Mesodermal cell (in vitro differentiated cells): ENCODE results near the gene PARS2.

Source experiments
- H3K27ac ChIP-seq: 2 replicates; pipeline ENCODE4 v1.7.0; 2013; ENCODE audit warnings: mild to moderate bottlenecking, low read depth, low read length, moderate library complexity; ENCODE audit not compliant: severe bottlenecking
- H3K36me3 ChIP-seq: 2 replicates; pipeline ENCODE4 v1.7.1; 2013; ENCODE audit warnings: mild to moderate bottlenecking, low read length, moderate library complexity; ENCODE audit not compliant: control insufficient read depth, insufficient read depth
- H3K4me1 ChIP-seq: one replicate; pipeline ENCODE4 v1.7.1; 2013; ENCODE audit warnings: mild to moderate bottlenecking, low read length; ENCODE audit not compliant: insufficient read depth, control insufficient read depth, poor library complexity, severe bottlenecking
- H3K4me3 ChIP-seq: 2 replicates; pipeline ENCODE4 v1.7.0; 2013; ENCODE audit warnings: low read length, control low read depth, mild to moderate bottlenecking; ENCODE audit not compliant: insufficient read depth, poor library complexity, severe bottlenecking; ENCODE audit errors: extremely low read depth
- H3K9me3 ChIP-seq: 2 replicates; pipeline ENCODE4 v1.7.1; 2013; ENCODE audit warnings: mild to moderate bottlenecking, low read length, moderate library complexity; ENCODE audit not compliant: control insufficient read depth
- WGBS, 2 experiments: methylation state at CpG; one replicate each; pipeline ENCODE4 v1.1.5; 2013; ENCODE audit warnings: missing lambda C conversion rate in 2 of 2; ENCODE audit not compliant: insufficient coverage in 2 of 2; 5-methylcytosine and 5-hydroxymethylcytosine counted together

Gene PARS2

GRCh38 chr1:54807756-54808155 is 43.4 kb upstream of the PARS2 start:
- WGBS, 2 experiments = 90 to 100% methylated on average over 3 to 5 of the region's 7 CpGs
- no peak overlapping the region for H3K4me3 ChIP-seq
- no peaks in the 10 kb centered on the region for H3K36me3 ChIP-seq
- no peaks in the 10 kb centered on the region for H3K9me3 ChIP-seq
- H3K27ac ChIP-seq = no peak overlapping the region
- H3K4me1 ChIP-seq = no peaks in the 10 kb centered on the region

GRCh38 chr1:54806931-54807611 is 42.7 kb upstream of the PARS2 start:
- Histone ChIP-seq H3K4me1 (no peaks in the 10 kb centered on the region), H3K9me3 (no peaks in the 10 kb centered on the region), H3K4me3 (no peak overlapping the region), H3K27ac (no peak overlapping the region), H3K36me3 (no peaks in the 10 kb centered on the region)
- WGBS, 2 experiments = 79 to 86% methylated on average over 5 to 8 of the region's 11 CpGs

- H3K4me3 ChIP-seq = no peak overlapping the region
- WGBS, 2 experiments = 86 to 94% methylated on average over 28 to 29 of the region's 35 CpGs
- H3K36me3 ChIP-seq = no peaks in the 10 kb centered on the region
- no peak overlapping the region for H3K27ac ChIP-seq
- H3K9me3 ChIP-seq = no peaks in the 10 kb centered on the region
- H3K4me1 ChIP-seq = no peaks in the 10 kb centered on the region
Observed at GRCh38 chr1:54805981-54806381, 41.7 kb upstream of the PARS2 start.

- Histone ChIP-seq H3K9me3 (no peaks in the 10 kb centered on the region), H3K4me3 (no peak overlapping the region), H3K27ac (no peak overlapping the region), H3K36me3 (no peaks in the 10 kb centered on the region), H3K4me1 (no peaks in the 10 kb centered on the region)
- 74 to 93% methylated on average over 3 of the region's 3 CpGs for WGBS, 2 experiments
Observed at GRCh38 chr1:54805466-54805865, 41.1 kb upstream of the PARS2 start.

GRCh38 chr1:54804471-54805132 is 40.3 kb upstream of the PARS2 start:
- WGBS, 2 experiments = 86 to 91% methylated on average over 3 to 4 of the region's 6 CpGs
- H3K9me3 ChIP-seq = no peaks in the 10 kb centered on the region
- no peak overlapping the region for H3K4me3 ChIP-seq
- H3K36me3 ChIP-seq = no peaks in the 10 kb centered on the region
- H3K27ac ChIP-seq = no peak overlapping the region
- no peaks in the 10 kb centered on the region for H3K4me1 ChIP-seq

- no peaks in the 10 kb centered on the region for H3K36me3 ChIP-seq
- H3K27ac ChIP-seq = no peak overlapping the region
- WGBS, 2 experiments = 76 to 81% methylated on average over 2 to 4 of the region's 4 CpGs
- no peaks in the 10 kb centered on the region for H3K4me1 ChIP-seq
- no peaks in the 10 kb centered on the region for H3K9me3 ChIP-seq
- no peak overlapping the region for H3K4me3 ChIP-seq
Observed at GRCh38 chr1:54803761-54804470, 39.6 kb upstream of the PARS2 start.

- 68 to 74% methylated on average over 52 to 58 of the region's 58 CpGs for WGBS, 2 experiments
- no peaks in the 10 kb centered on the region for H3K9me3 ChIP-seq
- H3K27ac ChIP-seq = no peak within 1 kb of the TSS
- H3K4me3 ChIP-seq = no peak within 1 kb of the TSS
- H3K36me3 ChIP-seq = no peaks in the 10 kb centered on the region
- no peaks in the 10 kb centered on the region for H3K4me1 ChIP-seq
Observed at GRCh38 chr1:54800899-54801759, 36.8 kb upstream of the PARS2 start, which contains the start of gene TTC22. Gene TTC22, minus strand, starts transcription at chr1:54801323. Its CDS starts 160 bp downstream, at chr1:54801163.

- no peak overlapping the region for H3K4me3 ChIP-seq
Observed at GRCh38 chr1:54800041-54800898, 35.9 kb upstream of the PARS2 start.

GRCh38 chr1:54798769-54799641 is 34.7 kb upstream of the PARS2 start:
- 85% methylated on average over 5 of the region's 6 CpGs for WGBS, 2 experiments
- Histone ChIP-seq H3K27ac (no peak overlapping the region), H3K4me1 (peaks cover 12% of the 10 kb centered on the region), H3K9me3 (no peaks in the 10 kb centered on the region), H3K36me3 (no peaks in the 10 kb centered on the region), H3K4me3 (no peak overlapping the region)

More at GRCh38 chr1:54800041-54800898, 35.9 kb upstream of the PARS2 start:
- Histone ChIP-seq H3K9me3 (no peaks in the 10 kb centered on the region), H3K36me3 (no peaks in the 10 kb centered on the region), H3K27ac (no peak overlapping the region), H3K4me1 (no peaks in the 10 kb centered on the region)
- 94 to 96% methylated on average over 37 to 38 of the region's 39 CpGs for WGBS, 2 experiments
